ENCODE measurements around the gene ANLN. TPM values are rescaled to one million over a fixed set of nuclear protein-coding genes. Genes with fewer than 3 reads are reported as not detected.
"Not testable (repeated sequence)": the region's sequence is repeated elsewhere in the genome, so short reads cannot be mapped to it uniquely, and the experiment has no call there.

The ANLN gene
- total RNA-seq, 1 donor from 2014 or later: 57.5 TPM

- intact Hi-C loops (cut with micrococcal nuclease): no loop called here
These were observed 69.7 kb downstream of the ANLN start for GRCh38 chr7:36459236-36459960.

- intact Hi-C loops (cut with micrococcal nuclease): no loop called here
These were observed 71.3 kb downstream of the ANLN start for GRCh38 chr7:36460811-36461429.

GRCh38 chr7:36462551-36463137, 73.0 kb downstream of the ANLN start:
- intact Hi-C loops (cut with micrococcal nuclease): no loop called here

GRCh38 chr7:36464271-36464670, 74.6 kb downstream of the ANLN start:
- intact Hi-C loops (cut with micrococcal nuclease): no loop called here

GRCh38 chr7:36466001-36466400, 76.3 kb downstream of the ANLN start:
- intact Hi-C loops (cut with micrococcal nuclease): not testable (repeated sequence)

- intact Hi-C loops (cut with micrococcal nuclease): no loop called here
These were observed 78.9 kb downstream of the ANLN start for GRCh38 chr7:36468370-36469101.

GRCh38 chr7:36469236-36469635, 79.6 kb downstream of the ANLN start:
- intact Hi-C loops (cut with micrococcal nuclease): no loop called here

- intact Hi-C loops (cut with micrococcal nuclease): no loop called here
These were observed 82.6 kb downstream of the ANLN start for GRCh38 chr7:36472141-36472729.

- intact Hi-C loops (cut with micrococcal nuclease): loop anchor here (1.0 kb wide), 3 partner anchors 198 to 725 kb away; no protein-coding TSS in a partner anchor
These were observed 84.0 kb downstream of the ANLN start for GRCh38 chr7:36473454-36474282.

GRCh38 chr7:36474283-36475010, 84.8 kb downstream of the ANLN start:
- intact Hi-C loops (cut with micrococcal nuclease): no loop called here

GRCh38 chr7:36475011-36475342, 85.3 kb downstream of the ANLN start:
- intact Hi-C loops (cut with micrococcal nuclease): no loop called here

GRCh38 chr7:36475381-36475780, 85.7 kb downstream of the ANLN start:
- intact Hi-C loops (cut with micrococcal nuclease): no loop called here

GRCh38 chr7:36478745-36479144, 89.1 kb downstream of the ANLN start:
- intact Hi-C loops (cut with micrococcal nuclease): no loop called here

- intact Hi-C loops (cut with micrococcal nuclease): not testable (repeated sequence)
These were observed 94.2 kb downstream of the ANLN start for GRCh38 chr7:36483853-36484252.

GRCh38 chr7:36484265-36484664, 94.6 kb downstream of the ANLN start:
- intact Hi-C loops (cut with micrococcal nuclease): no loop called here

GRCh38 chr7:36486336-36486735, 96.7 kb downstream of the ANLN start:
- intact Hi-C loops (cut with micrococcal nuclease): loop anchor here (2.0 to 5.0 kb wide), 4 partner anchors 294 to 1011 kb away; no protein-coding TSS in a partner anchor

- intact Hi-C loops (cut with micrococcal nuclease): loop anchor here (1.0 to 5.0 kb wide), 8 partner anchors 183 to 1009 kb away; no protein-coding TSS in a partner anchor
These were observed 98.2 kb downstream of the ANLN start for GRCh38 chr7:36487756-36488336.

- intact Hi-C loops (cut with micrococcal nuclease): loop anchor here (5.0 kb wide), 1 partner anchor 1009 kb away; no protein-coding TSS in a partner anchor
These were observed 99.0 kb downstream of the ANLN start for GRCh38 chr7:36488672-36489071.

GRCh38 chr7:36490419-36490830, 100.8 kb downstream of the ANLN start:
- intact Hi-C loops (cut with micrococcal nuclease): no loop called here
